HEK293 (cell line): Measurements from ENCODE around the gene ODAD3.

Experiments
- CTCF ChIA-PET: fragments of 350-600 bp; formaldehyde crosslinking; extraction: SDS; loops from one replicate; lab custom pipeline; 2021; ENCODE audit warnings: antibody characterized with exemption; lab: Yijun Ruan, JAX
- POLR2A ChIA-PET: fragments of 300-600 bp; formaldehyde crosslinking; extraction: SDS; loops from one replicate; lab custom pipeline; 2020; ENCODE audit warnings: antibody characterized with exemption, inconsistent platforms; lab: Yijun Ruan, JAX
- H3K27ac ChIP-seq: fragments of 200-500 bp; sonication (Bioruptor generic); 2 replicates; pipeline ENCODE4 v1.5.1; 2014; ENCODE audit warnings: low read depth, low read length, control low read depth, inconsistent platforms; ENCODE audit errors: extremely low read depth
- H3K36me3 ChIP-seq, 2 experiments: fragments of 200-500 bp in 1 of 2; sonication (Bioruptor generic) in 1 of 2; 1 replicate in 1 of 2; 2 replicates in 1 of 2; pipeline ENCODE4 v1.5.1; 2014 to 2017; ENCODE audit warnings: inconsistent platforms in 2 of 2, low read length in 2 of 2; ENCODE audit not compliant: control insufficient read depth in 2 of 2, insufficient read depth in 1 of 2
- H3K4me1 ChIP-seq: fragments of 200-500 bp; sonication (Bioruptor generic); 2 replicates; pipeline ENCODE4 v1.5.1; 2014; ENCODE audit warnings: mild to moderate bottlenecking, low read length, inconsistent platforms; ENCODE audit not compliant: control insufficient read depth, insufficient read depth
- H3K4me3 ChIP-seq: 2 replicates; pipeline ENCODE4 v1.5.1; 2011; ENCODE audit warnings: low read depth, mild to moderate bottlenecking, control low read depth, low read length, moderate library complexity
- H3K9me3 ChIP-seq: fragments of 200-500 bp; sonication (Bioruptor generic); 2 replicates; pipeline ENCODE4 v1.5.1; 2014; ENCODE audit warnings: low read depth, low read length, inconsistent platforms; ENCODE audit not compliant: control insufficient read depth, insufficient read depth
- GFI1B ChIP-seq: fragments of 450-650 bp; formaldehyde crosslinking; IDR thresholded peaks from 2 replicates; pipeline ENCODE4 v1.5.1; 2016; ENCODE audit warnings: missing biosample characterization, missing genetic modification characterization
- KLF8 ChIP-seq: fragments of 450-650 bp; formaldehyde crosslinking; IDR thresholded peaks from 2 replicates; pipeline ENCODE4 v1.5.1; 2016; ENCODE audit warnings: missing biosample characterization, missing genetic modification characterization
- KLF9 ChIP-seq: fragments of 450-650 bp; formaldehyde crosslinking; IDR thresholded peaks from 2 replicates; pipeline ENCODE4 v1.5.1; 2016; ENCODE audit warnings: missing biosample characterization, missing genetic modification characterization, low read depth
- OSR2 ChIP-seq: fragments of 450-650 bp; formaldehyde crosslinking; IDR thresholded peaks from 2 replicates; pipeline ENCODE4 v1.5.1; 2016; ENCODE audit warnings: missing biosample characterization, missing genetic modification characterization
- PRDM1 ChIP-seq: fragments of 450-650 bp; formaldehyde crosslinking; IDR thresholded peaks from 2 replicates; pipeline ENCODE4; 2016; ENCODE audit warnings: missing biosample characterization, missing genetic modification characterization
- ZBTB1 ChIP-seq: fragments of 450-650 bp; formaldehyde crosslinking; IDR thresholded peaks from 2 replicates; pipeline ENCODE4 v1.5.1; 2016; ENCODE audit warnings: missing biosample characterization, missing genetic modification characterization
- ZBTB17 ChIP-seq: fragments of 450-650 bp; formaldehyde crosslinking; IDR thresholded peaks from 2 replicates; pipeline ENCODE4 v1.5.1; 2016; ENCODE audit warnings: missing biosample characterization, missing genetic modification characterization
- ZBTB44 ChIP-seq: fragments of 450-650 bp; IDR thresholded peaks from 2 replicates; pipeline ENCODE4 v1.5.1; 2018; ENCODE audit warnings: missing biosample characterization, mild to moderate bottlenecking, missing genetic modification characterization
- ZFHX2 ChIP-seq: fragments of 450-650 bp; formaldehyde crosslinking; conservative IDR thresholded peaks from 2 replicates; pipeline ENCODE4 v1.5.1; 2016; ENCODE audit warnings: missing biosample characterization, missing genetic modification characterization
- ZFP37 ChIP-seq: fragments of 450-650 bp; formaldehyde crosslinking; IDR thresholded peaks from 2 replicates; pipeline ENCODE4 v1.5.1; 2016; ENCODE audit warnings: missing biosample characterization, missing genetic modification characterization
- ZIC2 ChIP-seq: fragments of 450-650 bp; formaldehyde crosslinking; IDR thresholded peaks from 2 replicates; pipeline ENCODE4 v1.5.1; 2016; ENCODE audit warnings: missing biosample characterization, missing genetic modification characterization
- ZNF16 ChIP-seq: fragments of 450-650 bp; formaldehyde crosslinking; IDR thresholded peaks from 2 replicates; pipeline ENCODE4 v1.5.1; 2016; ENCODE audit warnings: low read depth, missing biosample characterization, missing genetic modification characterization
- ZNF19 ChIP-seq: fragments of 450-650 bp; formaldehyde crosslinking; IDR thresholded peaks from 2 replicates; pipeline ENCODE4; 2016; ENCODE audit warnings: missing biosample characterization, missing genetic modification characterization, low read depth
- ZNF302 ChIP-seq: fragments of 450-650 bp; formaldehyde crosslinking; IDR thresholded peaks from 2 replicates; pipeline ENCODE4 v1.5.1; 2016; ENCODE audit warnings: missing biosample characterization, missing genetic modification characterization, low read depth
- ZNF501 ChIP-seq: fragments of 450-650 bp; formaldehyde crosslinking; IDR thresholded peaks from 2 replicates; pipeline ENCODE4 v1.5.1; 2016; ENCODE audit warnings: missing biosample characterization, missing genetic modification characterization
- ZNF529 ChIP-seq: fragments of 450-650 bp; formaldehyde crosslinking; IDR thresholded peaks from 2 replicates; pipeline ENCODE4 v1.5.1; 2017; ENCODE audit warnings: missing genetic modification characterization, missing biosample characterization; ENCODE audit not compliant: insufficient replicate concordance
- ZNF561 ChIP-seq: fragments of 450-650 bp; IDR thresholded peaks from 2 replicates; pipeline ENCODE4 v1.5.1; 2018; ENCODE audit warnings: missing biosample characterization, missing genetic modification characterization, borderline replicate concordance
- ZNF600 ChIP-seq: fragments of 450-650 bp; formaldehyde crosslinking; IDR thresholded peaks from 2 replicates; pipeline ENCODE4 v1.5.1; 2016; ENCODE audit warnings: missing biosample characterization, missing genetic modification characterization
- ZNF76 ChIP-seq: fragments of 450-650 bp; formaldehyde crosslinking; IDR thresholded peaks from 2 replicates; pipeline ENCODE4; 2016; ENCODE audit warnings: low read depth, missing biosample characterization, missing genetic modification characterization, borderline replicate concordance
- ZNF768 ChIP-seq: fragments of 450-650 bp; formaldehyde crosslinking; IDR thresholded peaks from 2 replicates; pipeline ENCODE4 v1.5.1; 2018; ENCODE audit warnings: missing biosample characterization, mild to moderate bottlenecking, missing genetic modification characterization
- TF ChIP-seq, protein P1 (sequence below): fragments of 450-650 bp; formaldehyde crosslinking; IDR thresholded peaks from 2 replicates; pipeline ENCODE4 v1.5.1; 2017; ENCODE audit warnings: missing biosample characterization, mild to moderate bottlenecking, missing genetic modification characterization, moderate library complexity

The ODAD3 gene

DNA sequence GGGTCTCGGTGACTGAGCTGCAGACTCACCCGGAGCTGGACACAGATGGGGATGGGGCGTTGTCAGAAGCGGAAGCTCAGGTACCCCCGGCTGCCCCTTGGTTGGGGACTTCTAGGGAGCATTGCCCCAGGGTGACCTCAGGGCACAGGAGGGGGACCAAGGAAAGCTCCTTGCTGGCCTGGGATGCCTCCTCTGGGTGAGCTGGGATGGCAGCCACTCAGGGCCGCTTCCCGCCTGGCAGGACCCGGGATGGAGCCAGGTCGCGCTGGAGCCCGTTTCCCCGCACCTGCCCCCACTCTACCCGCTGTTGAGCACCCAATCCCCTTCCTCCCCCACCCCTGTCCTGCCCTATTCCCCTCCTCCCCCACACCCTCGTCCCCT lies 11.3 kb upstream of the ODAD3 start:
- peaks cover 25 to 85% of the 10 kb centered on the region in 2 experiments; a peak in 2 of 3 replicates for H3K36me3 ChIP-seq
- TF ChIP-seq ZNF501 (tag by site-specific recombination) = no peak
- no peak for TF ChIP-seq ZFHX2 (tag by site-specific recombination)
- POLR2A ChIA-PET = interaction anchor here (1.1 to 2.0 kb wide), 5 partner anchors 11 to 152 kb away, joined by 3 to 8 read pairs (median 5); partner anchors contain the start of genes EPOR, ODAD3, PRKCSH and SWSAP1

DNA sequence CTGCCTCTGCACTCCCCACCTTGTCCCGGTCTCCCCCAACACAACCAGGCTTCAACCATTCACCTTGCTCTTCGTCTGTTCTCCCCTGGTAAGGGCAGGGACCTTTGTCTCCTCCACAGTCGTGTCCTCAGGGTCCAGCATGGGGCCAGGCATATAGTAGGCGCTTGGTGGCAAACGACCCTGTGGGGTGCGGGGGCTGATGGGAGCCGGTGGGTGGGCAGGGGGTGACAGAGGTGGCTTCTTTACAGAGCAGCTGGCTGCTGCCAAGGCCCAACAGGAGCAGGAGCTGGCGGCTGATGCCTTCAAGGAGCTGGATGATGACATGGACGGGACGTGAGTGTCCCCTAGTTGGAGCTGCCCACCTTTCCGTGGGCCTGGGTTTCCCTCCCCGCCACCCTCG lies 10.2 kb upstream of the ODAD3 start:
- no peak overlapping the region for H3K27ac ChIP-seq
- H3K9me3 ChIP-seq = no peaks in the 10 kb centered on the region
- no peak overlapping the region for H3K4me3 ChIP-seq
- no peak for TF ChIP-seq ZFP37 (tag by site-specific recombination)
- TF ChIP-seq GFI1B = no peak
- no peak for TF ChIP-seq KLF8 (tag by site-specific recombination)
- TF ChIP-seq ZNF16 = no peak
- no peak for TF ChIP-seq ZNF768 (tag by site-specific recombination)
- TF ChIP-seq ZBTB44 (tag by site-specific recombination) = no peak
- TF ChIP-seq ZNF600 = no peak
- TF ChIP-seq ZBTB1 = no peak
- no peak for TF ChIP-seq ZNF561
- no peak for TF ChIP-seq KLF9 (tag by site-specific recombination)
- no peak for TF ChIP-seq ZNF76
- peaks cover 21 to 84% of the 10 kb centered on the region in 2 experiments; a peak in 2 of 3 replicates for H3K36me3 ChIP-seq
- ChIA-PET CTCF (interaction anchor here (1.0 to 2.1 kb wide), 7 partner anchors 11 to 151 kb away, joined by 3 to 10 read pairs (median 5); partner anchors contain the start of genes CCDC159, EPOR and TMEM205), POLR2A (interaction anchor here (0.6 to 2.0 kb wide), 6 partner anchors 10 to 151 kb away, joined by 3 to 8 read pairs (median 6); partner anchors contain the start of genes EPOR, ODAD3 and PRKCSH)
- H3K4me1 ChIP-seq = no peaks in the 10 kb centered on the region

More for the DNA sequence above, 11.3 kb upstream of the ODAD3 start:
- H3K4me3 ChIP-seq = no peak overlapping the region
- H3K9me3 ChIP-seq = no peaks in the 10 kb centered on the region
- no peaks in the 10 kb centered on the region for H3K4me1 ChIP-seq
- CTCF ChIA-PET = interaction anchor here (0.6 to 2.1 kb wide), 12 partner anchors 9 to 203 kb away, joined by 3 to 10 read pairs (median 4); partner anchors contain the start of genes CCDC159, EPOR and TMEM205
- no peak overlapping the region for H3K27ac ChIP-seq

- TF ChIP-seq OSR2 (no peak), ZNF501 (tag by site-specific recombination) (no peak), ZNF529 (no peak), PRDM1 (tag by site-specific recombination) (peak; percentile 59), ZNF302 (tag by site-specific recombination) (no peak), ZFP37 (tag by site-specific recombination) (no peak), ZBTB17 (tag by site-specific recombination) (no peak), ZIC2 (tag by site-specific recombination) (no peak), ZNF19 (tag by site-specific recombination) (no peak)
- TF ChIP-seq, protein P1, sequence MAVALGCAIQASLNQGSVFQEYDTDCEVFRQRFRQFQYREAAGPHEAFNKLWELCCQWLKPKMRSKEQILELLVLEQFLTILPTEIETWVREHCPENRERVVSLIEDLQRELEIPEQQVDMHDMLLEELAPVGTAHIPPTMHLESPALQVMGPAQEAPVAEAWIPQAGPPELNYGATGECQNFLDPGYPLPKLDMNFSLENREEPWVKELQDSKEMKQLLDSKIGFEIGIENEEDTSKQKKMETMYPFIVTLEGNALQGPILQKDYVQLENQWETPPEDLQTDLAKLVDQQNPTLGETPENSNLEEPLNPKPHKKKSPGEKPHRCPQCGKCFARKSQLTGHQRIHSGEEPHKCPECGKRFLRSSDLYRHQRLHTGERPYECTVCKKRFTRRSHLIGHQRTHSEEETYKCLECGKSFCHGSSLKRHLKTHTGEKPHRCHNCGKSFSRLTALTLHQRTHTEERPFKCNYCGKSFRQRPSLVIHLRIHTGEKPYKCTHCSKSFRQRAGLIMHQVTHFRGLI (tag by site-specific recombination) = peak; percentile 67; the same call in 1 of the 2 replicates
- POLR2A ChIA-PET = interaction anchor here (0.6 to 2.5 kb wide), 4 partner anchors 60 to 120 kb away, joined by 3 to 14 read pairs (median 6); partner anchors contain the start of gene SWSAP1
- H3K4me3 ChIP-seq = no peak overlapping the region
- peaks cover 27 to 83% of the 10 kb centered on the region in 2 experiments; a peak in 2 of 3 replicates for H3K36me3 ChIP-seq
- H3K27ac ChIP-seq = no peak overlapping the region
- H3K4me1 ChIP-seq = no peaks in the 10 kb centered on the region
- H3K9me3 ChIP-seq = no peaks in the 10 kb centered on the region
- CTCF ChIA-PET = interaction anchor here (0.6 to 3.2 kb wide), 10 partner anchors 8 to 1127 kb away, joined by 3 to 36 read pairs (median 6); partner anchors contain the start of genes ODAD3 and PRKCSH
Measured at GRCh38 chr19:11444059-11444458, 9.1 kb upstream of the ODAD3 start.
